Measurements from ENCODE around the gene ST6GAL2. TPM values are rescaled to one million over a fixed set of nuclear protein-coding genes. Genes with fewer than 3 reads are reported as not detected.

The ST6GAL2 gene
- total and polyA plus RNA-seq, 7 donors: 0.01 to 0.17 (median 0.01) TPM; not detected in 4

GRCh38 chr2:106759966-106760365, 126.0 kb downstream of the ST6GAL2 start:
- Histone ChIP-seq H3K4me1 (no peaks in the 10 kb centered on the region), H3K27ac (no peak overlapping the region), H3K9me3 (no peaks in the 10 kb centered on the region), H3K27me3 (ENCODE audit: insufficient read depth in 3 of 3, low read length in 2 of 3) (no peaks in the 10 kb centered on the region), H3K36me3 (ENCODE audit: insufficient read depth in 1 of 2, low read depth in 1 of 2) (no peaks in the 10 kb centered on the region), H3K4me3 (no peak overlapping the region)
- TF ChIP-seq, protein P1, sequence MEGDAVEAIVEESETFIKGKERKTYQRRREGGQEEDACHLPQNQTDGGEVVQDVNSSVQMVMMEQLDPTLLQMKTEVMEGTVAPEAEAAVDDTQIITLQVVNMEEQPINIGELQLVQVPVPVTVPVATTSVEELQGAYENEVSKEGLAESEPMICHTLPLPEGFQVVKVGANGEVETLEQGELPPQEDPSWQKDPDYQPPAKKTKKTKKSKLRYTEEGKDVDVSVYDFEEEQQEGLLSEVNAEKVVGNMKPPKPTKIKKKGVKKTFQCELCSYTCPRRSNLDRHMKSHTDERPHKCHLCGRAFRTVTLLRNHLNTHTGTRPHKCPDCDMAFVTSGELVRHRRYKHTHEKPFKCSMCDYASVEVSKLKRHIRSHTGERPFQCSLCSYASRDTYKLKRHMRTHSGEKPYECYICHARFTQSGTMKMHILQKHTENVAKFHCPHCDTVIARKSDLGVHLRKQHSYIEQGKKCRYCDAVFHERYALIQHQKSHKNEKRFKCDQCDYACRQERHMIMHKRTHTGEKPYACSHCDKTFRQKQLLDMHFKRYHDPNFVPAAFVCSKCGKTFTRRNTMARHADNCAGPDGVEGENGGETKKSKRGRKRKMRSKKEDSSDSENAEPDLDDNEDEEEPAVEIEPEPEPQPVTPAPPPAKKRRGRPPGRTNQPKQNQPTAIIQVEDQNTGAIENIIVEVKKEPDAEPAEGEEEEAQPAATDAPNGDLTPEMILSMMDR (IDR thresholded peaks at IDR 0.05): no peak
- DNase-seq: no peak
- WGBS, 3 donors: 64 to 73% (median 68%) methylated on average over 2 of the region's 2 CpGs
- intact Hi-C loops (cut with DNase I): no loop called here
- no peak for ATAC-seq

- H3K36me3 ChIP-seq (ENCODE audit: insufficient read depth in 1 of 2, low read depth in 1 of 2): no peaks in the 10 kb centered on the region
- no peak for ATAC-seq
- no peak overlapping the region for H3K27ac ChIP-seq
- TF ChIP-seq, protein P1 (IDR thresholded peaks at IDR 0.05): no peak
- H3K9me3 ChIP-seq: no peaks in the 10 kb centered on the region
- intact Hi-C loops (cut with DNase I): no loop called here
- H3K4me1 ChIP-seq: no peaks in the 10 kb centered on the region
- no peaks in the 10 kb centered on the region for H3K27me3 ChIP-seq (ENCODE audit: insufficient read depth in 3 of 3, low read length in 2 of 3)
- H3K4me3 ChIP-seq: no peak overlapping the region
- DNase-seq: no peak
- 43 to 66% (median 62%) methylated on average over 1 of the region's 1 CpG for WGBS, 3 donors
These were observed 127.0 kb downstream of the ST6GAL2 start for GRCh38 chr2:106758901-106759497.

All from psoas muscle (tissue), 8 donors.